Smooth muscle cell (in vitro differentiated cells): Measurements from ENCODE around the gene CDC42BPG. TPM values are rescaled to one million over a fixed set of nuclear protein-coding genes. Genes with fewer than 3 reads are reported as not detected.

Experiments
- DNase-seq: peaks from one replicate; lab custom pipeline; 2025; ENCODE audit not compliant: unreplicated experiment; lab: John Stamatoyannopoulos, UW
- H2AFZ ChIP-seq: fragments of 200-600 bp; sonication (generic); 2 replicates; pipeline ENCODE4 v1.6.0; 2016; ENCODE audit warnings: antibody characterized with exemption, low read depth, mild to moderate bottlenecking
- H3F3A ChIP-seq: fragments of 200-600 bp; sonication (generic); 2 replicates; pipeline ENCODE4 v1.6.0; 2017; ENCODE audit warnings: antibody characterized with exemption, low read depth
- H3K27ac ChIP-seq: fragments of 200-600 bp; sonication (generic); 2 replicates; pipeline ENCODE4 v1.5.1; 2016; ENCODE audit warnings: low read depth, mild to moderate bottlenecking
- H3K27me3 ChIP-seq: fragments of 200-600 bp; sonication (generic); 2 replicates; pipeline ENCODE4 v1.6.1; 2016; ENCODE audit warnings: low read depth, mild to moderate bottlenecking
- H3K36me3 ChIP-seq: fragments of 200-600 bp; sonication (generic); 2 replicates; pipeline ENCODE4 v1.5.1; 2016; ENCODE audit warnings: low read depth
- H3K4me1 ChIP-seq: fragments of 200-600 bp; sonication (generic); 2 replicates; pipeline ENCODE4 v1.5.1; 2016; ENCODE audit warnings: low read depth
- H3K4me2 ChIP-seq: fragments of 200-600 bp; sonication (generic); 2 replicates; pipeline ENCODE4 v1.6.0; 2016; ENCODE audit warnings: mild to moderate bottlenecking
- H3K4me3 ChIP-seq: fragments of 200-600 bp; sonication (generic); 2 replicates; pipeline ENCODE4 v1.5.1; 2016; ENCODE audit warnings: mild to moderate bottlenecking
- H3K79me2 ChIP-seq: fragments of 200-600 bp; sonication (generic); 2 replicates; pipeline ENCODE4 v1.6.0; 2016; ENCODE audit warnings: low read depth, mild to moderate bottlenecking
- H3K9ac ChIP-seq: fragments of 200-600 bp; sonication (generic); 2 replicates; pipeline ENCODE4 v1.6.0; 2016; ENCODE audit warnings: low read depth
- H3K9me3 ChIP-seq: fragments of 200-600 bp; sonication (generic); replicated peaks from 2 replicates; pipeline ENCODE4 v1.5.1; 2016; ENCODE audit warnings: low read depth
- H4K20me1 ChIP-seq: fragments of 200-600 bp; sonication (generic); 2 replicates; pipeline ENCODE4 v1.6.0; 2016; ENCODE audit warnings: low read depth
- WGBS: methylation state at CpG from one replicate; pipeline ENCODE4 v1.1.7; 2016; ENCODE audit warnings: low lambda C conversion rate; 5-methylcytosine and 5-hydroxymethylcytosine counted together
- polyA plus RNA-seq: library from polyadenylated mRNA; unstranded; fragments of >200 nt; fragmentation: Nextera tagmentation; extraction: Ambion mirVana; gene quantifications from 2 replicates; pipeline ENCODE4 v1.2.1, GENCODE V29; 2016
- total RNA-seq: library from RNA; depleted of rRNA; stranded (reverse); fragments of >200 nt; gene quantifications from 2 replicates; pipeline ENCODE4 v1.2.3, GENCODE V29; 2014
- TF ChIP-seq, protein P1 (sequence below): fragments of 200-600 bp; sonication (generic); IDR thresholded peaks from 2 replicates; pipeline ENCODE4 v1.5.1; 2017; ENCODE audit warnings: borderline replicate concordance, mild to moderate bottlenecking, antibody characterized with exemption; ENCODE audit not compliant: insufficient read depth, poor library complexity, severe bottlenecking

The CDC42BPG gene
- total and polyA plus RNA-seq, 2 experiments from 2014 or later = 1.7 to 4.7 TPM

DNA sequence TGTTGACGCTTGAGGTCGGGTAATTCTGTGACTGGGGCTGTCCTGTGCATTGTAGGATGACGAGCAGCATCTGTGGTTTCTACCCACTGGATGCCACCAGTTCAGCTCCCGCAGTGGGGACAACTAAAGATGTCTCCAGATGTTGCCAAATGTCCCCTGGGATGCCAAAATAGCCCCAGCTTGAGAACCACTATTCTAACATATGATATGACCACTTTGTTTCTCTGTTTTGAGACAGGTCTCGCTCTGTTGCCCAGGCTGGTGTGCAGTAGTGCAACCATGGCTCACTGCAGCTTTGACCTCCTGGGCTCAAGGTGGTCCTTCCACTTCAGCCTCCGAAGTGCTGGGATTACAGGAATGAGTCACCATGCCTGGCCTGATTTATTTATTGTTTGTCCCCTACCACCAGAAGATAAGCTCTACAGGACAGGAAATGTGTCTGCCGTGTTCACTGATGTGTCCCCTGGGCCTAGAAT, 29.7 kb downstream of the CDC42BPG start:
- peaks cover under 1% of the 10 kb centered on the region for H3K4me1 ChIP-seq
- DNase-seq = no peak
- no peaks in the 10 kb centered on the region for H3K36me3 ChIP-seq

DNA sequence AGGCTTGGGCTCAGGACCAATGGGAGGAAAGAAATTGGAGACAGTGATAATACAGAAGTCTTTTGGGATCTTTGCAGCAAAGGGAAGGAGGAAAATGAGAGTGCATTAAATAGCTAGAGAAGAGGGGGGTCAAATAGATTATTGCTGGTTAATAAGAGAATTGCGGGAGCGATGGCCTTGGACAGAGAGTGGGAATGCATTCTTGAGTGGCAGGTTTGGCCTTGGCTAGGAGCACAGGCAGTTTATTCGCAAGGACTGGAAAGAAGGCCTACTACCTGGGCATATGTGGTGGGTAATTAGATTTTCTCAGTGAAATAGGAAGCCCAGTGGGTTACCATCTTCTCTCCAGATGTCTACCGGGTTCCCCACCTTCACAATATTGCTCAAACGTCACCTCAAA, 30.6 kb downstream of the CDC42BPG start:
- Histone ChIP-seq H3K9me3 (no peaks in the 10 kb centered on the region), H3K4me2 (no peak overlapping the region), H3K79me2 (no peaks in the 10 kb centered on the region), H3K36me3 (no peaks in the 10 kb centered on the region), H4K20me1 (no peaks in the 10 kb centered on the region), H3F3A (no peaks in the 10 kb centered on the region), H2AFZ (no peak overlapping the region), H3K9ac (no peak overlapping the region), H3K27me3 (no peaks in the 10 kb centered on the region), H3K4me3 (no peak overlapping the region), H3K27ac (no peak overlapping the region), H3K4me1 (peaks cover 6% of the 10 kb centered on the region)
- WGBS = 96% methylated on average over 5 of the region's 5 CpGs
- TF ChIP-seq, protein P1, sequence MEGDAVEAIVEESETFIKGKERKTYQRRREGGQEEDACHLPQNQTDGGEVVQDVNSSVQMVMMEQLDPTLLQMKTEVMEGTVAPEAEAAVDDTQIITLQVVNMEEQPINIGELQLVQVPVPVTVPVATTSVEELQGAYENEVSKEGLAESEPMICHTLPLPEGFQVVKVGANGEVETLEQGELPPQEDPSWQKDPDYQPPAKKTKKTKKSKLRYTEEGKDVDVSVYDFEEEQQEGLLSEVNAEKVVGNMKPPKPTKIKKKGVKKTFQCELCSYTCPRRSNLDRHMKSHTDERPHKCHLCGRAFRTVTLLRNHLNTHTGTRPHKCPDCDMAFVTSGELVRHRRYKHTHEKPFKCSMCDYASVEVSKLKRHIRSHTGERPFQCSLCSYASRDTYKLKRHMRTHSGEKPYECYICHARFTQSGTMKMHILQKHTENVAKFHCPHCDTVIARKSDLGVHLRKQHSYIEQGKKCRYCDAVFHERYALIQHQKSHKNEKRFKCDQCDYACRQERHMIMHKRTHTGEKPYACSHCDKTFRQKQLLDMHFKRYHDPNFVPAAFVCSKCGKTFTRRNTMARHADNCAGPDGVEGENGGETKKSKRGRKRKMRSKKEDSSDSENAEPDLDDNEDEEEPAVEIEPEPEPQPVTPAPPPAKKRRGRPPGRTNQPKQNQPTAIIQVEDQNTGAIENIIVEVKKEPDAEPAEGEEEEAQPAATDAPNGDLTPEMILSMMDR = no peak
- no peak for DNase-seq

More for the DNA sequence above, 29.7 kb downstream of the CDC42BPG start:
- Histone ChIP-seq H3K27ac (no peak overlapping the region), H3K27me3 (no peaks in the 10 kb centered on the region), H3K4me2 (no peak overlapping the region), H3K9me3 (no peaks in the 10 kb centered on the region), H3K9ac (no peak overlapping the region), H4K20me1 (no peaks in the 10 kb centered on the region), H3K4me3 (no peak overlapping the region), H2AFZ (no peak overlapping the region), H3F3A (no peaks in the 10 kb centered on the region), H3K79me2 (no peaks in the 10 kb centered on the region)
- WGBS = 60% methylated on average over 7 of the region's 7 CpGs
- TF ChIP-seq, protein P1 = no peak

DNA sequence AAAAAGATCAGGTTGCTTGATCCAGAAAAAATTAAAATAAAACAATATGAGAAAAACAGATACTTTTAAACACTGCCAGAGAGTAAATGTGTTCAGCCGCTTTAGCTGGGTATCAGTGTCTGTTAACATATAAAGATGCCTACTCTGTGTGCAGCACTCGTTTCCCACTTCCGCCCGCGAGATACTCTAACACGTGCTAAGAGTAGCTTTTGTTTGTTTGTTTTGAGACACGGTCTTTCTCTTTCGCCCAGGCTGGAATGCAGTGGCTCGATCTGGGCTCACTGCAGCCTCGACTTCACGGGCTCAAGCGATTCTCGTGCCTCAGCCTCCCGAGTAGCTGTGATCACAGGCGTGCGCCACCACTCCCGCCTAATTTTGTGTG, 33.6 kb downstream of the CDC42BPG start:
- Histone ChIP-seq H4K20me1 (peaks cover 3% of the 10 kb centered on the region), H2AFZ (peak overlapping the region; percentile 90), H3K9me3 (no peaks in the 10 kb centered on the region), H3K79me2 (no peaks in the 10 kb centered on the region), H3K27ac (no peak overlapping the region), H3F3A (no peaks in the 10 kb centered on the region), H3K4me1 (peaks cover 6% of the 10 kb centered on the region), H3K36me3 (no peaks in the 10 kb centered on the region), H3K4me3 (peak overlapping the region; percentile 85), H3K9ac (no peak overlapping the region), H3K4me2 (peak overlapping the region; percentile 94), H3K27me3 (no peaks in the 10 kb centered on the region)
- 52% methylated on average over 17 of the region's 17 CpGs for WGBS
- DNase-seq = no peak
- TF ChIP-seq, protein P1 = no peak

DNA sequence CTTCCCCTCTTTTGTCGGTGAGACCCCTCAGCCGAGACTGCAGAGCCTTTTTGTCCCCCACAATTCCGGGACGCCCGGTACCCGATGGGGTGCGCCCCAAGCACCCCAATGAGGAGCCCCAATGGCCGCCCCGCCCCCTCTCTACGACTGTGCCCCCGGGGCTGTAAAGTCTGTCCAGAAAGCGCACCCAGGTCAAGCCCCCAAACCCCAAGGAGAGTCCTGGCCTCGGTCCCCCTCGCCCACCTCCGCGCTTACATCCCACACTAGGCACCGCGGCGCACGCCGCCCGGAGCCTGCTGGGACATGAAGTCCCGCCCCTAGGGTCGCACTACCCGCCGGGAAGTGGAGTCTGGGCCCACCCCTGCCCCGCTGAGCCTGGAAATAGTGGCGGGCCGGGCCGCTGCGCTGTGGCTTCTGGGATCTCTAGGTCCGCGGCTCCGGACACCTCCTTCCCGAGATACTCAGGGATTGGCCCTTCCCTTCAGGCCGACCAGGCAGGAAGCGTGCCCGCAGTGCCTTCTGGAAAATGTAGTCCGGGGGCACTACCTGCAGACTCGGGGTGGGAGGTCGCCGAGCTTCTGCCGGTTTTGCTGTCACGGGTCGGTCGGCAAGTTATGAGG, 34.1 kb downstream of the CDC42BPG start, which contains the start of gene MEN1:
MEN1 (minus strand) TSS at position 281 of the 620 bp plus-strand sequence. CDS start 442 bp downstream, outside the sequence.
- Histone ChIP-seq H3K9me3 (no peaks in the 10 kb centered on the region), H4K20me1 (peaks cover 3% of the 10 kb centered on the region), H3F3A (no peaks in the 10 kb centered on the region), H3K36me3 (no peaks in the 10 kb centered on the region), H3K27me3 (no peaks in the 10 kb centered on the region), H3K79me2 (no peaks in the 10 kb centered on the region), H3K9ac (peak within 1 kb of the TSS; percentile 31), H2AFZ (peak within 1 kb of the TSS; percentile 90), H3K27ac (no peak within 1 kb of the TSS), H3K4me3 (peak within 1 kb of the TSS; percentile 85), H3K4me1 (peaks cover 6% of the 10 kb centered on the region), H3K4me2 (peak within 1 kb of the TSS; percentile 94)
- under 1% methylated on average over 42 of the region's 46 CpGs for WGBS
- TF ChIP-seq, protein P1 = no peak
- DNase-seq = peak; percentile 79
